K562 (cell line): ENCODE measurements around the gene COL20A1.

Source experiments
- CREB3L1 ChIP-seq: fragments of 450-650 bp; IDR thresholded peaks from 2 replicates; pipeline ENCODE4 v1.6.1; 2014; ENCODE audit warnings: low read depth, mild to moderate bottlenecking, moderate library complexity, borderline replicate concordance
- EP300 ChIP-seq: IDR thresholded peaks from 2 replicates; pipeline ENCODE4 v1.6.1; 2012; ENCODE audit warnings: low read length, improper control_type of control experiment
- GATAD2B ChIP-seq: fragments of 450-650 bp; IDR thresholded peaks from 2 replicates; pipeline ENCODE4 v1.6.1; 2017; ENCODE audit warnings: mild to moderate bottlenecking, borderline replicate concordance
- MECOM ChIP-seq: fragments of 250-450 bp; sonication (Bioruptor Pico); IDR thresholded peaks from 2 replicates; pipeline ENCODE4 v1.8.0; 2022; ENCODE audit warnings: inconsistent platforms
- MYNN ChIP-seq, 2 experiments: sonication (generic); formaldehyde crosslinking in 1 of 2; IDR thresholded peaks; 2 replicates each; pipeline versions ENCODE4 v1.5.0 to v1.6.1; 2016 to 2020; ENCODE audit warnings: antibody characterized with exemption in 1 of 2, missing genetic modification reagents in 1 of 2
- NR1H2 ChIP-seq: sonication (generic); formaldehyde crosslinking; IDR thresholded peaks from 2 replicates; pipeline ENCODE4 v1.4.0; 2020; ENCODE audit warnings: mild to moderate bottlenecking, missing genetic modification reagents
- NRF1 ChIP-seq, 2 experiments: fragments of 450-650 bp; IDR thresholded peaks in 1 of 2; conservative IDR thresholded peaks in 1 of 2; 2 replicates each; pipeline ENCODE4 v1.6.1; 2014; ENCODE audit warnings: mild to moderate bottlenecking in 2 of 2
- PREB ChIP-seq: sonication (generic); formaldehyde crosslinking; IDR thresholded peaks from 2 replicates; pipeline ENCODE4 v1.8.1; 2023; ENCODE audit warnings: mild to moderate bottlenecking, missing genetic modification reagents
- PYGO2 ChIP-seq: fragments of 450-650 bp; IDR thresholded peaks from 2 replicates; pipeline ENCODE4 v1.6.1; 2016; ENCODE audit warnings: mild to moderate bottlenecking, missing genetic modification characterization, moderate library complexity, missing compliant biosample characterization
- RBFOX2 ChIP-seq: fragments of 200-400 bp; formaldehyde crosslinking; IDR thresholded peaks from 2 replicates; pipeline ENCODE4 v1.6.1; 2017; ENCODE audit warnings: low read depth, mild to moderate bottlenecking, low read length, moderate library complexity
- REST ChIP-seq, 2 experiments: fragments of 450-650 bp; formaldehyde crosslinking in 1 of 2; IDR thresholded peaks; 2 replicates each; pipeline versions ENCODE4 v1.4.0 to v1.6.1; 2014 to 2020; ENCODE audit warnings: mild to moderate bottlenecking in 2 of 2, borderline replicate concordance in 1 of 2, low read depth in 1 of 2
- TAF1 ChIP-seq: IDR thresholded peaks from 2 replicates; pipeline ENCODE4 v1.6.1; 2011; ENCODE audit warnings: mild to moderate bottlenecking, low read length, moderate library complexity; ENCODE audit not compliant: insufficient read depth, control insufficient read depth, severe bottlenecking; ENCODE audit errors: extremely low read depth
- ZBTB9 ChIP-seq: fragments of 450-650 bp; formaldehyde crosslinking; IDR thresholded peaks from 2 replicates; pipeline ENCODE4 v1.4.0; 2020; ENCODE audit warnings: mild to moderate bottlenecking, moderate library complexity

- TF ChIP-seq PYGO2 (tag) (no peak), EP300 (no peak), CREB3L1 (no peak), REST (IDR thresholded peaks at IDR 0.05; ENCODE audit: borderline replicate concordance) (no peak), REST (CRISPR knock-in tag; IDR thresholded peaks at IDR 0.05; ENCODE audit: low read depth) (no peak), TAF1 (no peak), NR1H2 (no peak), MYNN (IDR thresholded peaks at IDR 0.05) (no peak), MYNN (CRISPR knock-in tag; IDR thresholded peaks at IDR 0.05) (no peak), ZBTB9 (CRISPR knock-in tag) (no peak), PREB (CRISPR knock-in tag) (no peak), NRF1 (conservative IDR thresholded peaks at IDR 0.05 in 1 of 2, IDR thresholded peaks at IDR 0.05 in 1 of 2) (no peak), RBFOX2 (no peak), MECOM (CRISPR knock-in tag) (no peak), GATAD2B (no peak)
Measured at GRCh38 chr20:63351326-63351700, 58.3 kb downstream of the COL20A1 start.
